HG03066 (cell line): ENCODE measurements around the gene NSD2.
"Not testable (repeated sequence)": the region's sequence is repeated elsewhere in the genome, so short reads cannot be mapped to it uniquely, and the experiment has no call there.

Experiments used
- ATAC-seq: cut with Tn5 transposase; IDR thresholded peaks from one replicate; pipeline ENCODE4 v1.9.1; 2021; ENCODE audit warnings: low read depth; ENCODE audit not compliant: unreplicated experiment

Gene NSD2

GRCh38 chr4:1993718-1994516, 122.7 kb downstream of the NSD2 start:
- ATAC-seq: not testable (repeated sequence)

DNA sequence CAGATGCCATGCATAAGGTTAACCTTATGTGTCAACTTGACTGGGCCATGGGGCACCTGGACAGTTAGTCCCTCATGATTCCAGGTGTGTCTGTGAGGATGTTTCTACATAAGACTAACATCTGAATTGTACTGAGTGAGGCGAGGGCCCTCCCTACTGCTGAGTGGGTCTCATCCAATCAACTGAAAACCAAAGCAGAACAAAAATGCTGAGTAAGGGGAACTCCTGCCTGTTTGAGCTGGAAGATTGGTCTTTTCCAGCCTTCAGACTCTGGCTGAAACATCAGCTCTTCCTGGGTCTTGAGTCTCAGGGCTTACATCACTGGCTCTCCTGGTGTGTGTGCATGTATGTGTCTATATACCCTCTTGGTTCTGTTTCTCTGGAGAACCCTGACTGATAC, 123.7 kb downstream of the NSD2 start:
- no peak for ATAC-seq

GRCh38 chr4:1996866-1997611, 125.8 kb downstream of the NSD2 start:
- ATAC-seq: no peak

- ATAC-seq: no peak
Measured at GRCh38 chr4:1997712-1998111, 126.5 kb downstream of the NSD2 start.

DNA sequence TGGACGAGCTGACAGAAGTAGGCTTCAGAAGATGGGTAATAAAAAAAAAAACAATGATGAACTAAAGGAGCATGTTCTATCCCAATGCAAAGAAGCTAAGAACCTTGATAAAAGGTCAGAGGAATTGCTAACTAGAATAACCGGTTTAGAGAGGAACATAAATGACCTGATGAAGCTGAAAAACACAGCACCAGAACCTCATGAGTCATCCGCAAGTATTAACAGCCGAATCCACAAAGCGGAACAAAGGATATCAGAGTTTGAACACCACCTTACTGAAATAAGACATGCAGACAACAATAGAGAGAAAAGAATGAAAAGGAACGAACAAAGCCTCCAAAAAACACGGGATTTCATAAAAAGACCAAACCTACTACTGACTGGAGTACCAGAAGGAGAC, 127.1 kb downstream of the NSD2 start:
- ATAC-seq: no peak

GRCh38 chr4:1999308-1999707, 128.1 kb downstream of the NSD2 start:
- not testable (repeated sequence) for ATAC-seq

DNA sequence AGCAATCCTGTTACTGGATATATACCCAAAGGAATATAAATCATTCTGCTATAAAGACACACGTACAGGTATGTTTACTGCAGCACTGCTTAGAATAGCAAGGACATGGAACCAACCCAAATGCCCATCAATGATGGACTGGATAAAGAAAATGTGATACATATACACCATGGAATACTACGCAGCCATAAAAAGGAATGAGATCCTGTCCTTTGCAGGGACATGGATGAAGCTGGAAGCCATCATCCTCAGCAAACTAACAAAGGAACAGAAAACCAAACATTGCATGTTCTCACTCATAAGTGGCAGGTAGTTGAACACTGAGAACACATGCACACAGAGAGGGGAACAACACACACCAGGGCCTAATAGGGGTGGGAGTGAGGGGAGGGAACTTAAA, 132.2 kb downstream of the NSD2 start:
- not testable (repeated sequence) for ATAC-seq

DNA sequence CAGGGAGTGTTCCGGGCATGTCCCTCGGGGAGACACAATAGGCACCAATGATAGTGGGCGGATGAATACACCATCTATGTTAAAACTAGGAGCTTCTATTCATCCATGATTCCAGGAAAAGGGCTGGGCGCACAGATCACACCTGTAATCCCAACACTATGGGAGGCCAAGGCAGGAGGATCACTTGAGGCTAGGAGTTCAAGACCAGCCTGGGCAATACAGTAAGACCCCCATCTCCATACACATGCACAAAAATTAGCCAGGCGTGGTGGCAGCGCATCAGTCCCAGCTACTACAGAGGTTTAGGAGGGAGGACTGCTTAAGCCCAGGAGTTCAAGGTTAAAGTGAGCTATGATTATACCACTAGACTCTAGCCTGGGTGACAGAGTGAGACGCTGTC, 135.2 kb downstream of the NSD2 start:
- no peak for ATAC-seq

DNA sequence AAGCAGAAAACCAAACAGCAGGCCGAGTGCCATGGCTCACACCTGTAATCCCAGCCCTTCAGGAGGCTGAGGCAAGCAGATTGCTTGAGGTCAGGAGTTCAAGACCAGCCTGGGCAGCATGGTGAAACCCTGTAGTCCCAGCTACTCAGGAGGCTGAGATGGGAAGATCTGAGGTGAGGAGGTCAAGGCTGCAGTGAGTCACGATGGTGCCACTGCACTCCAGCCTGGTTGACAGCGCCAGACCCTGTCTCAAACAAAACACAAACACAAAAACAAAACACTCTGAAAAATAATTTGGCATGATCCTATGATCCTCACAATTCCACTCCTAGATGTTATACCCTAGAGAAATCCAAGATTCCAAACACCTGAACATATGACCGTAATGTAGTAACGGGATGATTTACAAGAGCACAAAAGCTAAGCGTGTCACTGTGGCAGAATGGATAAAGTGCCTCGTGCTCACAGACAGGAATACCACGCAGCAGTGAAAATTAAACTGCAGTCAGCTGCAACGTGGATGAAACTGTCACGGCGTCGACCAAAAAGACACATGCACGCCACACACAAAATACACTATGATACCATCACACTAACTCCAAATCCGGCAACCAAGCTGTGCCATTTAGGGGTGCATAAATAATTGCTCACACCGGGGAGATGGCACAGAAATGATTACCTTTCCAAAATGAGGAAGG, 135.9 kb downstream of the NSD2 start:
- ATAC-seq: no peak

DNA sequence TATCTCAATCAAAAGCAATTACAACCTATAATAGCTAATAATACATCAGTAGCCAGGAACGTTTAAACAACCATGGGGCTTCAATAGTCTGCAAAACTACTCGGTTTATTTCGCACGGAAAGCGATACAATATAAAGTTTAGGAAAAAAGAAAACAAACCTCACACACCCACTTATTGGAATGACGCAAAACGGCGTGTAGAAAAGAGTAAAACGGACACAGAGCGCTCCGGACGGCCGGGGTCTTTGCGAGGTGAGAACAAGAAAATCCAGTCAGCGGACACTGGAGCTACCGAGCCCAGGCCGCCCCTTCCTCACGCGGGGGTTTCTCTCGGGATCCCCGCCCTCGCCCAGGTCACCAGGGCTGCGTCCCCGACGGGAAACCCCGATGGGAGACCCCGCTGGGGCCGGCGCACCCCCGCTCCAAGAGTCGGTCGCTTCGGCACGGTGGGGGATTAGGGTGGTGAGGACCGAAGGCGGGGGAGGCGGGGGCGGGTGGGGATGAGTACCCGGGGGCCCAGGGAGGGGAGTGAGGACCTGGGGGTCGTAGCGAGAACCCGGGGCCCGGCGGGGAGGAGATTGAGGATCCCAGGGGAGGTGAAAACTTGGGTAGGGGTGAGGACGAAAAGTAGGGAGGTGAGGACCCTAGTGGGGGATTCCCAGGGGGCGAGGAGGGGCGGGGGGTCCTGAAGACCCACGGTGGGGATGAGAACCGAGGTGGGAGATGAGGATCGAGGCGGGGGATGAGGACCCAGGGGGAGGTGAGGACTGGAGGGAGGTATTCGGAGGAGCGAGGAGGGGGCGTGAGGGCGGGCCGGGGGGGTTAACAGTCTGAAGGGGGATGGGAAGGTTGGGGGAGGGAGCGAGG, 136.8 kb downstream of the NSD2 start:
- no peak for ATAC-seq

DNA sequence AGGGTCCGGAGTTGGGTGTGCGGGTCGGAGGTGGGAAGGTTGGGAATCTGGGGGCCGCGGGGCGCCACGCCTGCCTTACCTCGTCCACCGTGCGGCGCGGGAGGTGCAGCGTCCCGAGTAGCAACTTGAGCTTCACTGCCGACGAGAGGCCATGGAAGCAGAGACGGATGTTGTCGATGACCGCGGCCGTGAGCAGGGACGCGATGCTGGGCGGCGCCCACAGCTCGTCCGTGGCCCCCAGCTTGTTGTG, 137.4 kb downstream of the NSD2 start:
- peak; percentile 18 for ATAC-seq

- peak; percentile 70 for ATAC-seq
Measured at GRCh38 chr4:2008921-2009650, 137.9 kb downstream of the NSD2 start, which contains the start of gene NELFA. TSS of gene NELFA (minus strand) at chr4:2008974. CDS start at chr4:2008959, 15 bp downstream.

DNA sequence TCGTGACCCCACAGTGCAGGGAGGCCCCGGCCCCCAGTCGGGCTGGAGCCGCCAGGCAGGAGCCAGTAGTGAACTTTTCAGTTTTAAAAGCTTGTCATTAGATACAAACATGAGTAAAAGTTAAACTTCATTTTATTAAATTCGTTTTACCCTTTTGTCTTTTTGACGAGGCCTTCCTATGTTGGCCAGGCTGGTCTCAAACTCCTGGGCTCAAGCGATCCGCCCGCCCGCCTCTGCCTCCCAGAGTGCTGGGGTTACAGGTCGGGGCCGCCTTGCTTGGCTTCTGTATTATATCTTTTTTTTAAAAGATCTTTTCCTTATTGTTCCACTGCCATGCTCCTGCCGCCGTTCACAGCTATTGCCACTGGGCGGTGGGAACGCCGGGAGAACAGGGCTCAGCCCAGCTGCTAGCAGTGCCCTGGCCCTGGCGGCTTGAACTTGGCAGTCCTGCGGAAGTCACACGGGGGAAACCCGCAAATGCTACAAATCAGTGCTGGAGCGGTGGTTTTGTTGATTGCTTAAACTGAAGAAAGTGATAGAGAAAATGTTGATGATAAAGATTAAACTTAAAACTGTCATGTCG, 138.5 kb downstream of the NSD2 start:
- peak; percentile 23 for ATAC-seq

DNA sequence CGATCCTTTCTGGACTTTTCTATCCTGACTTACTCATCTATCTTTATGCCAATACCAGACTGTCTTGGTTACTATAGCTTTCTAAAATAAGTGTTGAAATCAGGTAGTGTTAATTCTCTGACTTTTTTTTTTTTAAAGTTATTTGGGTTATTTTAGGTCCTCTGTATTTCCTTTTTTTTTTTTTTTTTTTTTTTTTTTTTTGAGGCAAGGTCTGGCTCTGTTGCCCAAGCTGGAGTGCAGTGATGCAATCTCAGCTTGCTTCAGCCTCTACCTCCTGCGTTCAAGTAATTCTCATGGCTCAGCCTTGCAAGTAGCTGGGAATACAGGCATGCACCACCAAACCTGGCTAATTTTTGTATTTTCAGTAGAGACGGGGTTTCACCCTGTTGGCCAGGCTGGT, 140.4 kb downstream of the NSD2 start:
- ATAC-seq: no peak

GRCh38 chr4:2015008-2015407, 143.8 kb downstream of the NSD2 start:
- no peak for ATAC-seq

DNA sequence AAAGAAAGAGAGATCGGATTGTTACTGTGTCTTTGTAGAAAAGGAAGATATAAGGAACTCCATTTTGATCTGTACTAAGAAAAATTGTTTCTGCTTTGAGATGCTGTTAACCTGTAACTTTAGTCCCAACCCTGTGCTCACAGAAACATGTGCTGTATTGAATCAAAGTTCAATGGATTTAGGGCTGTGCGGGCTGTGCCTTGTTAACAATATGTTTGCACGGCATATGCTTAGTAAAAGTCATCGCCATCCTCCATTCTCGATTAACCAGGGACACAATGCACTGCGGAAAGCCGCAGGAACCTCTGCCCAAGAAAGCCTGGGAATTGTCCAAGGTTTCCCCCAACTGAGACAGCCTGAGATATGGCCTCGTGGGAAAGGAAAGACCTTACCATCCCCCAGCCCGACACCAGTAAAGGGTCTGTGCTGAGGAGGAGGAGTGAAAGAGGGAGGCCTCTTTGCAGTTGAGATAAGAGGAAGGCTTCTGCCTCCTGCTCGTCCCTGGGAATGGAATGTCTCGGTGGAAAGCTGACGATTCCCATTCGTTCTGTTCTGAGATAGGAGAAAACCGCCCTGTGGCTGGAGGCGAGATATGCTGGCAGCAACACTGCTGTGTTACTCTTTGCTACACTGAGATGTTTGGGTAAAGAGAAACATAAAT, 150.3 kb downstream of the NSD2 start:
- not testable (repeated sequence) for ATAC-seq

GRCh38 chr4:2024683-2025082, 153.5 kb downstream of the NSD2 start:
- ATAC-seq: no peak

DNA sequence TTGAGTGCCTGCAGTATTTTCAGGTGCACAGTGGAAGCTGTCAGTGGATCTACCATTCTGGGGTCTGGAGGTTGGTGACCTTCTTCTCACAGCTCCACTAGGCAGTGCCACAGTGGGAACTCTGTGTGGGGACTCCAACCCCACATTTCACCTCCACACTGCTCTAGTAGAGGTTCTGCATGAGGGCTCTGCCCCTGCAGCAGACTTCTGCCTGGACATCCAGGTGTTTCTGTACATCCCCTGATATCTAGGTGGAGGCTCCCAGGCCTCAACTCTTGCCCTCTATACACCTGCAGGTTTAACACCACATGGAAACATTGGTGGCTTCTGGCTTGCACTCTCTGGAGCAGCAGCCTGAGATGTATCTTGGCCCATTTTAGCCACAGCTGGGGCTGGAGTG, 154.6 kb downstream of the NSD2 start:
- no peak for ATAC-seq

DNA sequence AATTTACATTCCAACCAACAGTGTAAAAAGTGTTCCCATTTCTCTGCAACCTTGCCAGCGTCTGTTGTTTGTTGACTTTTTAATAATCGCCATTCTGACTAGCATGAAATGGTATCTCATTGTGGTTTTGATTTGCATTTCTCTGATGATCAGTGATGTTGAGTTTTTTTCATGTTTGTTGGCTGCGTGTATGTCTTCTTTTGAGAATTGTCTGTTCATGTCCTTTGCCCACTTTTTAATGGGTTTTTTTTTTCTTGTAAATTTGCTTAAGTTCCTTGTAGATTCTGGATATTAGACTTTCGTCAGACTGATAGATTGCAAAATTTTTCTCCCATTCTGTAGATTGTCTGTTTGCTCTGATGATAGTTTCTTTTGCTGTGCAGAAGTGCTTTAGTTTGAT, 155.9 kb downstream of the NSD2 start:
- not testable (repeated sequence) for ATAC-seq
